ENCODE measurements around the gene GH1.
"Not testable (repeated sequence)": the region's sequence is repeated elsewhere in the genome, so short reads cannot be mapped to it uniquely, and the experiment has no call there.

GH1 gene

GRCh38 chr17:63896524-63897354, 21.9 kb downstream of the GH1 start, which contains the start of gene CSH1:
CSH1 (minus strand) TSS chr17:63896574; CDS start chr17:63896511, 63 bp downstream.
- not testable (repeated sequence) for FAIRE-seq; DNase-seq (ENCODE audit: insufficient read length)

GRCh38 chr17:63894821-63895220, 23.8 kb downstream of the GH1 start:
- DNase-seq (ENCODE audit: insufficient read length); FAIRE-seq: not testable (repeated sequence)

- FAIRE-seq: not testable (repeated sequence)
These were observed 24.6 kb downstream of the GH1 start for GRCh38 chr17:63894021-63894420.

GRCh38 chr17:63892316-63893037, 26.2 kb downstream of the GH1 start:
- DNase-seq (ENCODE audit: insufficient read length); FAIRE-seq: not testable (repeated sequence)

More at GRCh38 chr17:63894021-63894420, 24.6 kb downstream of the GH1 start:
- not testable (repeated sequence) for DNase-seq (ENCODE audit: insufficient read length)

GRCh38 chr17:63889026-63889848, 29.4 kb downstream of the GH1 start:
- not testable (repeated sequence) for FAIRE-seq; DNase-seq (ENCODE audit: insufficient read length)

GRCh38 chr17:63885119-63885518, 33.5 kb downstream of the GH1 start:
- not testable (repeated sequence) for FAIRE-seq; DNase-seq (ENCODE audit: insufficient read length)

- DNase-seq (ENCODE audit: insufficient read length); FAIRE-seq: not testable (repeated sequence)
These were observed 36.0 kb downstream of the GH1 start for GRCh38 chr17:63882626-63883126.

- TF ChIP-seq POLR2AphosphoS5 (IDR thresholded peaks at IDR 0.05; ENCODE audit: low read depth, low read length): no peak
- TF ChIP-seq TAF1 (IDR thresholded peaks at IDR 0.05; ENCODE audit: borderline replicate concordance, low read depth, low read length): no peak
- no peak for TF ChIP-seq POLR2A (IDR thresholded peaks at IDR 0.05; ENCODE audit: low read depth, low read length)
- DNase-seq (ENCODE audit: insufficient read length) (peak; percentile 72), FAIRE-seq (no peak)
These were observed 36.6 kb downstream of the GH1 start, which contains the start of gene GH2 for GRCh38 chr17:63881935-63882601. GH2 (minus strand) TSS chr17:63881944; CDS start chr17:63881801, 143 bp downstream.

- DNase-seq (ENCODE audit: insufficient read length); FAIRE-seq: not testable (repeated sequence)
These were observed 37.3 kb downstream of the GH1 start for GRCh38 chr17:63881337-63881736.

- FAIRE-seq: no peak
These were observed 37.9 kb downstream of the GH1 start for GRCh38 chr17:63880706-63881105.

GRCh38 chr17:63878413-63878812, 40.2 kb downstream of the GH1 start:
- not testable (repeated sequence) for DNase-seq (ENCODE audit: insufficient read length); FAIRE-seq

More at GRCh38 chr17:63880706-63881105, 37.9 kb downstream of the GH1 start:
- TF ChIP-seq TAF1 (IDR thresholded peaks at IDR 0.05; ENCODE audit: borderline replicate concordance, low read depth, low read length) (no peak), POLR2AphosphoS5 (IDR thresholded peaks at IDR 0.05; ENCODE audit: low read depth, low read length) (no peak), POLR2A (IDR thresholded peaks at IDR 0.05; ENCODE audit: low read depth, low read length) (no peak)
- no peak for DNase-seq (ENCODE audit: insufficient read length)

GRCh38 chr17:63874693-63875092, 43.9 kb downstream of the GH1 start:
- FAIRE-seq: not testable (repeated sequence)

GRCh38 chr17:63874061-63874626, 44.5 kb downstream of the GH1 start:
- FAIRE-seq; DNase-seq (ENCODE audit: insufficient read length): not testable (repeated sequence)

More at GRCh38 chr17:63874693-63875092, 43.9 kb downstream of the GH1 start:
- not testable (repeated sequence) for DNase-seq (ENCODE audit: insufficient read length)

GRCh38 chr17:63873577-63873976, 45.1 kb downstream of the GH1 start, which contains the start of gene CSH2:
CSH2 (minus strand) TSS chr17:63873677; CDS start chr17:63873614, 63 bp downstream.
- FAIRE-seq: not testable (repeated sequence)

GRCh38 chr17:63871646-63872365, 46.8 kb downstream of the GH1 start:
- not testable (repeated sequence) for DNase-seq (ENCODE audit: insufficient read length); FAIRE-seq

More at GRCh38 chr17:63873577-63873976, 45.1 kb downstream of the GH1 start, which contains the start of gene CSH2:
- DNase-seq (ENCODE audit: insufficient read length): not testable (repeated sequence)

- not testable (repeated sequence) for FAIRE-seq; DNase-seq (ENCODE audit: insufficient read length)
These were observed 48.4 kb downstream of the GH1 start for GRCh38 chr17:63870292-63870665.
